Fibroblast of gingiva (primary cell): ENCODE data around the gene MRPL52.
"Not testable (repeated sequence)": the region's sequence is repeated elsewhere in the genome, so short reads cannot be mapped to it uniquely, and the experiment has no call there.

Source experiments
- DNase-seq: peaks from one replicate; pipeline ENCODE4 v3.0.0-alpha.2; 2011; ENCODE audit warnings: low read depth

MRPL52 gene

DNA sequence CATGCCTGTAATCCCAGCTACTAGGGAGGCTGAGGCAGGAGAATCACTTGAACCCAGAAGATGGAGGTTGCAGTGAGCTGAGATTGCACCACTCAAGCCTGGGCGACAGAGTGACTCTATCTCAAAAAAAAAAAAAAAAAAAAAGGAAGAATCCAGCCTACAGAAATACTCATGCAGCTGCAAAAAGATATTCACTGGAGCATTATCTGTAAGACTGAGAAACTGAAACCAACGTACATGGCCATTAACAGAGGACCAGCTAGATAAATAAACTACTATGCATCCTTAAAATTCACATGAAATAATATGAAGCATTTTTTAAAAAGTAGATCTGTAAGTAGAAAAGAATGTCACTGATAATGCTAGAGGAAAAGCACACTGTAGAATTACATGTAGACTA is 18.0 kb upstream of the MRPL52 start:
- DNase-seq = no peak

DNA sequence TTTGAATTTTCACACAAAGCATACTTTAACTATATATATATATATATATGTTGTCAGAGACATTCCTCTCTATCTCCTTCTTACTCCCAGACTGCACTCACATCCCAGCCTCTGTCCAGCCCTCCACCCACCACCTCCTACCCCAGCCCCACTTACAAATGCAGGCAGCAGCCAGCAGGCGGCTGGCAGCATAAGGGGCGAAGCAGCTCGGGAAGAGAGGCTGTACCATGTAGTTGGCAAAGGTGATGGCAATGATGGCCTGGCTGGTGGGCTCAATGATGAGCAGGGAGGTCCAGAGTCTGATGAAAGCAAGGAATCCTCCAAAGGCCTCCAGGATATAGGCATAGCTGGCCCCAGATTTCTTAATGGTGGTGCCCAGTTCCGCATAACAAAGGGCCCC is 16.9 kb upstream of the MRPL52 start:
- no peak for DNase-seq

DNA sequence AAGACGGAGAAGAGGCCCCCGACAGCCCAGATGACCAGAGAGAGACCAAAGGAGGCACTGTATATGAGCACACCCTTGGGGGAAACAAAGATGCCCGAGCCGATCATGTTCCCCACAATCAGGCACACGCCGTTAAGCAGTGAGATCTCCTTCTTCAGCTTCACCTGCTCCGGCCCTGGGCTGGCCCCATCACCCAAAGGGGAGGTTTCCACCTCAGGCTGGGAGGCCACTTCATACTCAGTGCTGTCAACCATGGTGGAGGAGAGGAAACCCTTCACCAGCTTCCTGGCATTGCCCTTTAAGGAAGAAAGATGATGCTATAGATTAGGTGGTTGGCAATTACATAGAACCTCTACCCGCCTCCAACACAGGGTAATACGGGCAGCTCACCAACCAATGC is 16.5 kb upstream of the MRPL52 start:
- no peak for DNase-seq

DNA sequence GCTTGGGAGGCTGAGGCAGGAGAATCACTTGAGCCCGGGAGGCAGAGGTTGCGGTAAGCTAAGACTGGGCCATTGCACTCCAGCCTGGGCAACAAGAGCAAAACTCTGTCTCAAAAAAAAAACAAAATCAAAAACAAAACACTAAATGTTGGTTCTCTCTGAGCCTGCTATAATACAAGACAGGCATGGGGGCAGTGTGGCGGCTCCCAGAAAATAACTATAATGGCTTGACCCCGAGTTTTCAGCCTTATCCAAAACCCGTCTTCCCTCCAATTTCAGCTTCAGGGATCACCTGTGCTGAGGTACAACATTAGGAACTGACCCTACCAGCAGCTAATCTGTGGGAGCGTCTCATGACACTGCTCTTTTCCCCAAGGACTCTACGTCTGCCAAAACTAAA is 15.3 kb upstream of the MRPL52 start:
- no peak for DNase-seq

DNA sequence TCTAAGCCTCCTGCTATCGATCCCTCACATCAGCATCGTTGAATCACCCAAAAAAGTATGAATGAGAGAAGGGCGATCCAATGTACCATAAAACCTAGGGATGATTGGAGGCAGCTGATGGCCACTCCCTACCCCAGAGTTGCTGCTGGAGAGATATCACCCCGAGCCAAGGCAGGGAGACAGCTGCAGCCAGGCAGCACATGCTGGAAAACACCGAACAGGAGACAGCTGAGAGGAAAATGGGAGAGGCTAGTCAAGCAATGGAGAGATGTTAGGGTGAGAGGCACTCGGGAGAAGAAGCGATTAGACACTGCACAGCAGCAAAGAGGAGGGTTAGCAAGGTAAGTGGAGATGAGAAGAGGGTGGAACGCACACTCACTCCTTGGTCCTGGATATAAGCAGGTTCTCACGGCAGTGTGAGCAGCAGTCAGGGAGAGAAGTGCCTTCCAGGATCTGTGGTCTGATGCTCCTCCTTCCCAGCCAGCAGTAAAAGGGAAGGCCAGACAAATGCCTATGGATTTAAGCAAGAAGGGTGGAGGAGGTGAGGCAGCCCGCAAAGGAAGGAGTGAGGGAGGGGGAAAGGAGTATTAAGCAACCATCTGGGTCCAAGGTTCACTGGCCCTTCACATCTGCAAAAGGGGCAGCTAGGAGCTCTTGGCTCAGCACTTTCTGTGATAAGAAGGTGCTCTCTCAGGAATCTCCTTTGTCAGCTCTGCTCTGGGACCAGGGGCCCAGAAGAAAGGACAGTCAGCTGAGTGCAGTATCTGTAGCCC is 14.6 kb upstream of the MRPL52 start, which contains the start of gene SLC7A7:
Gene SLC7A7 (minus strand): TSS at position 495 of the 773 bp plus-strand sequence. CDS start 2,037 bp downstream, outside the sequence.
- no peak for DNase-seq

DNA sequence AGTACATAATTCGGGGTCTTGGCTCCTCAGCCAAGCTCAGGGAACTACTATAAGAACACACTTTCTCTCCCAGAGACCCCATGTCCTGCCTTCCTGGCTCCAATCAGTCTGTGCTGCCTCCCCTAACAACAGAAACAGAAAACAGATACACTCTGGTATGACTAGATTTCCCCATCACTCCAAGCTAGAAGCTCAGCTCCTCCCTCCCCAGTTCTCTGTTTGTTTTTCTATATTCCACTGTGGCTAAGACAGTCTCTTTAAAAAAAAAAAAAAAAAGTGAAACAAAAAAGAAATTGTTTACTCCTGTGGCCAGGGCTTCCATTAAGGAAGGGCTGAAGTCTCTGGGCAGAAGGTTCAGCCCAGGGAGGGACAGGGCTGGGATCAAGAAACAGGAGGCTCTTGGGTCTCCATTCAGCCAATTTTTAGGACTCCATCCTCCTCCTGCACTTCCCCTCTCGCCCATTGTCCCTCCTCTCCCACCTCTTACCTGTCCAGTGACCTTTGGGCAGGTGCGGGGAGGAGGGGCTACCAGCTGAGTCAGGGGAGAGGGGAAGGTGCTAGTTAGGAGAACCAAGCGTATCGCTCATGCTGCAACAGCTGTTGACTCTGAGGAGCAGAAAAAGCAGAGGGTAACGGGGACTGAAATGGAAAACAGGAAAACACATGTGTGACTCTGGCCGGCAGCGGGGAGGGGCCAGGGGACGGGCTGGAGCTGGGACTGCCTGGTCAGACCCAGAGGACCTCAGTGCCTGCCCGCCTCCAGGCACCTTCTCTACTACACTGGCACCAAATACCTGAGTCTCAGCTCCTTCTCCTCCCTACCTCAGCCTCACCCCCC is 10.3 kb upstream of the MRPL52 start:
- peak; percentile 91 for DNase-seq

DNA sequence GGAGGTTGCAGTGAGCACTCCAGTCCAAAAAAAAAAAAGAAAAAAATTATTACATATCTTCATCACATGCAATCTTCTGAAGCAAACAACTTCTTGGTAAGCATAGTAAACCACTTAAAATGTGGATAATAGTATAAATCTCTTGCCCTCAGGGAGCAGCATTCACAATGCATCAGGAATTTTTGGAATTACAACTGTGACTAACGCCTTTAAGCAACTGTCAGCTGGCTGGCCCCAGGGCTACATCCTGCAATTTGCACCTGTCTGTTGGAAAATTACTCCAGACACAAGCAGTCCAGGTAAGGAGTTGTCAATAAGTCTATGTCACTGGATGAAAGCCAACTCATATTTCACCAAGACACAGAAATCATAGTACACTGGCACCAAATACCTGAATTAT is 9.0 kb upstream of the MRPL52 start:
- no peak for DNase-seq

DNA sequence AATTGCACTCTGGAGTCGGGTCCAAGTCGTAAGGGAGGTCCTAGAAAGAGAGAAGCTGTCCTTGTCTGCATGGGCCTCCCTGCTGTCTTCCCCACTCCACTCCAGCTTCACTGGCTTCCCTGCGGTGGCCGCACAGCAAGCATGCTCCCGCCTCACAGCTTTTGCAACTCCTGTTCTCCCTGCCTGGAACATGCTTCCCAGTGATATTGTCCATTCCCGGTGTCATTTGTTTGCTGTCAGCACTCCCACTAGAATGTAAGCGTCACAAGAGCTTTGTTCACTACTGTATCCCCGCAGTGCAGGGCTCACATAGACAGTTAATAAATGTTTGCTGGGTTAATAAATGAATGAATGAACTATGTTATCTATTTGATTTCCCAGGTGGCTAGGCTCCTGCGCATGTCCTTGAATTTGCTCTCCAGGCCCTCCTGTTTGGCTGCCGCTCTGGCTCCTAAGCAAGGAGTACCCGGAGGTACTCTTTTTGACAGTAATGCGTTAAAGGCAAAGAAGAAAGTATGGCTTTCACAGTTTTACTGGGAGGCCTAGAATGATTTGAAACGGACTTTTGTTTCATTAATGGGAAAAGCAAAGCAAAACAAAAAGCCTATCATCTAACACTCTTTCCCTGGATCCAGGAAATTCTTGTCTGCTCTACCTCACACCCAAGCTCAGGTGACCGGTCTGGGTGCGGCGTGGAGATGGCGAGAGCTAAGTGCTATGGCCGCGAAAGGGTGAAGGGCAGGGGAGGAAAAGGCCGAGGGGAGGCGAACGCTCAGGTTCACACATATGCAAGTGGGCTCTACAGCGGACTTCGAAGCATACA is 8.3 kb upstream of the MRPL52 start:
- no peak for DNase-seq

DNA sequence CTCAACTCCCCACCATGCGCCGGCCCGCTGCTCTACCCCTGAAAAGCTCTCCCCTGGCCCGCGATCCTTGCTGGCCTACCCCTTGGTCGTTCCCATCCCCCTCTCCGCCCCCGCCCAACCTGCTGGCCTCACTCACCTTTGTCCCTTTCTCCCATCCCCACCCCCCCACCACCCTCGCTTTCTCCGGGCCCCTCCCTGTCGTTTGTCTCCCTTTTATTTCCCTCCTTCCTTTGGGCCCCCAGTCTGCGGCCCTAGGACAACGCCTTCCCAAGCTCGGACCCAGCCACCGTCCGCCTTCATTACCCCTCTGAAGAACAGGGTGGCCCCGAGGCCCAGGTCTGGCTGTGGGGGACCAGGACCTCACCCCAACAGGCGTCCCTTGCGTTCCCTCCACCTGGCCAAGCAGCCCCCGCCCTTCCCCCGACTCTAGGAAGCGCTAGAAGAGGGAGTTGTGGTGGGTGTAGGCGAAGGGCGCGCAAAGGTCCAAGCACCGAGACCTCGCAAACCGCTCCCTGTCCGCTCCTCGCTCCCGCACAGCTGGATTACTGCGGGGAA is 7.6 kb upstream of the MRPL52 start:
- DNase-seq = no peak

DNA sequence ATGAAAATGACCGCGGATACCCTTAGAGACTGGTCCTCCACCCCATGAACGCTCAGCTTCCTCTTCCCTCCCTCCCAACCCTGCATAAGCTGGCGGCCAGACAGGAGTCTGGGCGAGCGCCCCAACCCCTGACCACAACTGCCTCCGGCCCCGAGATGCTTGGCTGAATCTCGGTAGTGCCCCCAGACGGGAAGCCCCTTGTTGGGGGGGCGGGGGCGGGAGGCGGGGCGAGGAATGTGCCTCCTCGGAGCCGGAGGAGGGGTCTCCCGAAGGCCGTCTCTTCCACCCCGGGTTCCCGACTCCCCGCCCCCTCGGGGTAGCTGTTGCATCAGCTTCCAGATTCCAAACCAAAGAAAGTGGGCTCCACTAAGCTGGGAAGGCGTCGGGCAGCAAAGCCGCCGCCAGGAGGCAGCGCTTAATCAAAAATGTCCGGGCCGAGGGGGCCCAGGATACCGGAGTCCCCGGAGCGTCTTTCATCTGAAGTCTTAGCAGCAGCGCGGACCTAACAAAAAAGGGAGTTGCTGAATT is 7.1 kb upstream of the MRPL52 start:
- peak; percentile 81 for DNase-seq

DNA sequence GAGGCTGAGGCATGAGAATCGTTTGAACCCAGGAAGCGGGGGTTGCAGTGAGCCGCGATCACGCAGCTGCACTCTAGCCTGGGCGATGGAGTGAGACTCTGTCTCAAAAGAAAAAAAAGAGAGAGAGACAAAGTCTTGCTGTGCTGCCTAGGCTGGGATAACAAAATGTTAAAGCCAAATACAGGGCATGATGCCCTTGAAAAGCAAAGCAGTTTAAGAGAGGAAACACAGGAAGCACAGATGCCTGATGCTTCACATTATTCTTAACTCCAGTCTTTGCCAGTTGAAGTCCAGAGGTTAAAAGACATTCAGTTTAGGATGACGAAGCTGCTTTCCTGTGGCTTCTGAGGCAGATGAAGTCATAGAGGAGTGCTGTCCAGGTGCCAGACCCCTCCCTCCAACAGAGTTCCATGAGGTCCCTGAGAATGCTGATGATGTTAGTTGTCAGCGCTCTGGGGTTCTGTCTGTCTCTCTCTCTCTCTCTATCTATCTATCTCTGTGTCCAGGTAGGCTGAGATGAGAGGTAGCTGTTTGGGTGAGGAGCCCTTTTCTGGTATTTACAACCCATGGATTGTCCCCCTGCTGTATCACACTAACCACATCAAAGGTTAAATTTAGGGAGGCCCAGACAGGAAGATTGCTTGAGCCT is 4.9 kb upstream of the MRPL52 start:
- peak; percentile 84 for DNase-seq

DNA sequence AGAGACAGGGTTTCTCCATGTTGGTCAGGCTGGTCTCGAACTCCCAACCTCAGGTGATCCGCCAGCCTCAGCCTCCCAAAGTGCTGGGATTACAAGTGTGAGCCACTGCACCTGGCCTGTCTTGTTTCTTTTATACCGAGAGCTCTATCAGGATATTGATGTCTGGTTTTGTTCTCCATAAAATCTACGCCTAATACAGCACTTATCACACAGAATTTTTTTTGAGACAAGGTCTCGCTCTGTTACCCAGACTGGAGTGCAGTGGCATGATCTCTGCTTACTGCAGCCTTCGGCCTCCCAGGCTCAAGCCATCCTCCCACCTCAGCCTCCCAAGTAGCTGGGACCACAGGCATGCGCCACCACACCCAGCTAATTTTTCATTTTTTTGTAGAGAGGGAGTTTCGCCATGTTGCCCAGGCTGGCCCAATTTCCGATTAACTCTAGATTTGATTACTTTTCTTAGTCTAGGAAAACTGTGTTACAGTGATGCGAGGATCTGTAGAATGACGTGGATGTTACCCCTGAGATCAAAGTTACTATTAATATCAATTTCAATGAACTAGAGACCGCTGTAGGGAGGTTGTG is 519 bp upstream of the MRPL52 start:
- not testable (repeated sequence) for DNase-seq

DNA sequence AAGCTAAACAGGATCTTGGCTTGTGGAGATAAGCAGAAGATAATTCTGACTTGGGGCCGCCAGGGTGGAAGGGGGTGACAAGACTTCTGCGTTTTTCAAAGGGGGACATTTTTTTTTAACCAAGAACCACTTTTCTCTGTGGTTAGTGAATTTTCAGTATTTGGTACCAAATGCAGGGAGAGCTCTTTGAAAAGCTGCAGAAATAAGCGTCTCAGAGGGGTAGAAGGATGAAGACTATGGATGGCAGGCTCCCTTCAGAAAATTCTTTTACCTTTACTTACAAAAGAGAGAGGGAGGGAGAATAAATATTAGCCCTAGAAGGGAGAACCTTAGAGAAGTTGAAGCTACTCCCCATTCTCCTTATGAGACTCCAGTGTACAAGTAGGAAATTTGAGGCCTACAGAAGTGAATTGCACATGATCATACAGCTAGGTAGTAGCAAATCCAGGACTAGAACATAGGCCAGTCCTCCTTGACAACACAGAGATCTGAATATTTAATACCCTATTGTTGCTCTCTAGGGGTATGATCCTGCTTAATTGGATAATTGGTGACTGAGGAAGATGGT is 840 bp downstream of the MRPL52 start:
- no peak for DNase-seq

DNA sequence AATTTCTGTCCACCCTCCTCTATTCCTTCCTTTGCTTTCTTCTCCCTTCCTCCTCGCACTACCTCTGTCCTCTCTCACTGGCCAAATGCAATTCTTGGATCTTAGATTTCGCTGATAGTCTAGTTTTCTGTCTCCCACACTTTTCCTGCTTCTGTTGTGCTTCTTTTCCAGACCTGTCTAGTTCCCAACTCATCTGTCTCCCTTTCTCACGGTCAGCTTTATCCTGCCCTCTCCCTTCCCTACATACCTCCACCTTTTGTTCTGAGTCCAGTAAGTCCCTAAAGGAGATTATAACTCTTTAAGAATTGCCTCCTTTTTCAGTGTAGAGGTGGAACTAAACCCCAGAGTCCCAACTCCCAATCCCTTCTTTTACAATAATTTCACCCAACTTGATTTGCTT is 5.8 kb downstream of the MRPL52 start:
- DNase-seq = no peak

DNA sequence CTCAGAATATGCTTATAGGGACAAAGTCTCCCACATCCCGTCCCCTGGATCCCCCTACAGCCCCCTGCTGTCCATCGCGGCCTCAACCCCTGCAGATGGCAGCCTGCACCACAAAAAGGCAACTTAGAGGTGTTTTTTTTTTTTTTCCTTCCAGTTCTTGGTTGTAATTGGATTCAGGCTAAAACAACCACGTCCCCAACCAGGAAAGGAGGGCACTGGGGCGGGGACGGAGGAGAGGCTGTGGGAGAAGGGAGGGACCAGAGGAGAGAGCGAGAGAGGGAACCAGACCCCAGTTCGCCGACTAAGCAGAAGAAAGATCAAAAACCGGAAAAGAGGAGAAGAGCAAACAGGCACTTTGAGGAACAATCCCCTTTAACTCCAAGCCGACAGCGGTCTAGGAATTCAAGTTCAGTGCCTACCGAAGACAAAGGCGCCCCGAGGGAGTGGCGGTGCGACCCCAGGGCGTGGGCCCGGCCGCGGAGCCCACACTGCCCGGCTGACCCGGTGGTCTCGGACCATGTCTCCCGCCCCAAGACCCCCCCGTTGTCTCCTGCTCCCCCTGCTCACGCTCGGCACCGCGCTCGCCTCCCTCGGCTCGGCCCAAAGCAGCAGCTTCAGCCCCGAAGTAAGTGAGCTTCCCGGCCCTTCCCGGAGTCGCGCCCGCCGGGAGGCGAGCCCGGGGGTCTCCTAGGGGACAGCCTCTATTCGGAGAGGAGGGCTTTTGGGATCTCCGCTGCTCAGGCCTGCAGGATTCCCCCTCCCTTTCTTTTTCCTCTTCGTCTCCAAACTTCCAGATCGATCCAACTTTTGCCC is 6.8 kb downstream of the MRPL52 start, which contains the start of gene MMP14:
Gene MMP14 (plus strand): TSS at position 285 of the 813 bp plus-strand sequence. CDS start 233 bp downstream, at position 518.
- DNase-seq = peak; percentile 95

DNA sequence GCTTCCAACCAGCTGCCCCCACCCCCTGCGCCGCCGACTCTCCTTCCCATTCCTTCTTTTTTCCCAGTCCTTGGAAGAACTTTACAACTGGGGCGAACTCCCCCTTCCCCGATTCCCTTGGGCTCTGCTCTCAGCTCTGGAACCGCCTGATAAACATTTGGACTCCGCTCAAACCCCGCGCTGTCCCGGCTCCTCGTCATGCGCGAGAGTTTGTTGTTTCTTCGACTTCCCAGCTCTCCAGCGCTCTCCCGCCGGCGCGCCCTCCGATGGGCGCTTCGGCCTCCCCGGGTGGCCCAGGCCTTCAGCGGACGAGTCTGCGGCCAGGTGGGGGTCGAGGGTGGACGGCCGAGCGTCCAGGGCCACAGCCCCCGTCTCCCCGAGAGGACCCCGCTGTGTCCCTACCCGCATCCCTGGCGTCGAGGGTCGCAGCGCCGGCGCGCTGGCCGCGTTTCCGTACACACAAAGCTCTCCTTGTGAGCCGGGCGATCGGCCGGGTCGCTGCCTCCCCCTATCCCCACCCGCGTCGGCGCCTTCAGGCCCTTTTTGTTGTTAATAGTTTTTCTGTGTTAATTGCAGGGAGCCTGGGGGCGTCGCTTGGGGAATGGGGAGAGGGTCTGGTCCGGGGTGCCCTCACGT is 7.5 kb downstream of the MRPL52 start:
- DNase-seq = no peak

DNA sequence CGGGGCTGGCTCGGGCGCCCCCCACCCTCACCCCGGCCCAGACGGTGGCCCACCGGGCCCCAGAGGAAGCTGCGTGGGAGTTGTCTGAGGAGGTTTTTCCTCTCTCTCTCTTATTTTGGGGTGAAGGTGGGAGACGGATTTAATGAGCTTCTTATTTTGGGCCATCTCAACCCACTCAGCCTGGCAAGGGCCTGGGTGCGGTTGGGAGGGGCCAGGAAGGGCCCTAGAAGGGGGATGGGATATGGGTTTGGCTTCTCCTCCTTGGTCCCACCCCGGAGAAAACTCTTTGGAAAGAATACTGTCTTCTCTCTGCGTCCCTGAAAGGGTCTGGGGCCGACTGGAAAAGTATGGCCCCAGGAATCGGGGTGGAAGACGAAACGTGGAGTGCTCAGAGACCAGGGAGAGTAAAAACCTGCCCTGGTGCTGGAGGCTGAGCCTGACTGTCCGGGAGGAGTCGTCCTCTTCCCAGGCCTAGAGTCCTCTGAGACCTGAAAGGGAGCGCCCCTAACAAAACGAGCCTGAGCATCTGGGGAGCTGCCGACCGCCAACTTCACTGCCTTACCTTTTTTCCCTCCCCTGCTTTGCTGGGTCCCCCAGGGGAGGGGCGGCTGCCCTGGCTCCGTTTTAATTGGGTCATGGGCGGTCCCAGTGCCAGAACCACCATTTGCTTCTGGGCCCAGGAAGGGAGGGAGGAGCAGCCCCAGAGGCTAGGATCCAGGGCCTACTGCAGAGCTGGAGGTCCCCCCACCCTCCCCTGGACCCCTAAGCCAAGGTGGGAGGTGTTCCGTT is 8.3 kb downstream of the MRPL52 start:
- peak; percentile 76 for DNase-seq

DNA sequence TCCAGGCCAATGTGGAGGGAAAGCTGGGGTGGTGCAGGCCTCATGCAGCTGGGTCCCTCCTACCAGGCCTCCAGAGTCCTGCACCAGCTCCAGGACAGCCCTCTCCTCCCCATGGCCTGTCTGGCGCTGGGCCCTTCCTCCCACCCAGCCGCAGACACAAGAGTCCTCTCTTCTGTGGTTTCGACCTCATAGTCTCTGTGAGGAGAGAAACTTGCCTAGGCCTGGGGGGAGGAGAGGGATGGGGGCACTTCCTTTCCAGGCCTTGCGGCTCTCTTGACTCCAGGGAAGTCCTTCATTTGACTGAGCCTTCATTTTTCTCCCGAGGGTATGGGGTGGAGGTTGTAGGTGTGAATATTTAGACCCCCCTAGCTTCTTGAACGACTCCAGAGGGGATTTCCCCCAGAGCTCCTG is 8.9 kb downstream of the MRPL52 start:
- DNase-seq = peak; percentile 63
